Activated CD8-positive, alpha-beta memory T cell treated with anti-CD3 and anti-CD28 coated beads, Interleukin-2, amount 50 U/mL, for 1 hour (primary cell): Measurements from ENCODE around the gene CNTNAP4.

Source experiments
- DNase-seq: peaks from one replicate; pipeline ENCODE4 v3.0.0-alpha.2; 2020; ENCODE audit errors: extremely low read depth

CNTNAP4 gene

GRCh38 chr16:76488065-76488417 lies 210.8 kb downstream of the CNTNAP4 start:
- no peak for DNase-seq

GRCh38 chr16:76490036-76490639 lies 212.9 kb downstream of the CNTNAP4 start:
- DNase-seq = no peak

- no peak for DNase-seq
Measured at GRCh38 chr16:76500006-76500405, 222.8 kb downstream of the CNTNAP4 start.

GRCh38 chr16:76502063-76502462 lies 224.9 kb downstream of the CNTNAP4 start:
- no peak for DNase-seq

GRCh38 chr16:76502555-76502954 lies 225.4 kb downstream of the CNTNAP4 start:
- no peak for DNase-seq

- DNase-seq = no peak
Measured at GRCh38 chr16:76503091-76503490, 225.9 kb downstream of the CNTNAP4 start.

GRCh38 chr16:76511203-76511602 lies 234.0 kb downstream of the CNTNAP4 start:
- DNase-seq = no peak

GRCh38 chr16:76518781-76519180 lies 241.6 kb downstream of the CNTNAP4 start:
- no peak for DNase-seq

- no peak for DNase-seq
Measured at GRCh38 chr16:76524356-76524755, 247.2 kb downstream of the CNTNAP4 start.

GRCh38 chr16:76524769-76525168 lies 247.6 kb downstream of the CNTNAP4 start:
- DNase-seq = no peak

- no peak for DNase-seq
Measured at GRCh38 chr16:76527244-76527643, 250.0 kb downstream of the CNTNAP4 start.

GRCh38 chr16:76529120-76529519 lies 251.9 kb downstream of the CNTNAP4 start:
- no peak for DNase-seq

GRCh38 chr16:76531236-76531635 lies 254.0 kb downstream of the CNTNAP4 start:
- no peak for DNase-seq

GRCh38 chr16:76532188-76532973 lies 255.2 kb downstream of the CNTNAP4 start:
- no peak for DNase-seq

GRCh38 chr16:76539609-76540008 lies 262.4 kb downstream of the CNTNAP4 start:
- DNase-seq = no peak

- no peak for DNase-seq
Measured at GRCh38 chr16:76541070-76541469, 263.9 kb downstream of the CNTNAP4 start.

GRCh38 chr16:76565542-76565941 lies 288.3 kb downstream of the CNTNAP4 start:
- no peak for DNase-seq

GRCh38 chr16:76571755-76572154 lies 294.6 kb downstream of the CNTNAP4 start:
- no peak for DNase-seq

- no peak for DNase-seq
Measured at GRCh38 chr16:76573281-76573680, 296.1 kb downstream of the CNTNAP4 start.

GRCh38 chr16:76574651-76575050 lies 297.4 kb downstream of the CNTNAP4 start:
- no peak for DNase-seq

GRCh38 chr16:76576526-76576925 lies 299.3 kb downstream of the CNTNAP4 start:
- DNase-seq = no peak

- DNase-seq = no peak
Measured at GRCh38 chr16:76577003-76577402, 299.8 kb downstream of the CNTNAP4 start.

GRCh38 chr16:76579277-76579922 lies 302.2 kb downstream of the CNTNAP4 start:
- DNase-seq = no peak
